ENCODE results near the gene PTMS.

Gene PTMS

GRCh38 chr12:6770600-6770999, 4.4 kb downstream of the PTMS start:
- no peak for DNase-seq (ENCODE audit: extremely low spot score, insufficient read length, low read depth)
- no peak for FAIRE-seq

DNA sequence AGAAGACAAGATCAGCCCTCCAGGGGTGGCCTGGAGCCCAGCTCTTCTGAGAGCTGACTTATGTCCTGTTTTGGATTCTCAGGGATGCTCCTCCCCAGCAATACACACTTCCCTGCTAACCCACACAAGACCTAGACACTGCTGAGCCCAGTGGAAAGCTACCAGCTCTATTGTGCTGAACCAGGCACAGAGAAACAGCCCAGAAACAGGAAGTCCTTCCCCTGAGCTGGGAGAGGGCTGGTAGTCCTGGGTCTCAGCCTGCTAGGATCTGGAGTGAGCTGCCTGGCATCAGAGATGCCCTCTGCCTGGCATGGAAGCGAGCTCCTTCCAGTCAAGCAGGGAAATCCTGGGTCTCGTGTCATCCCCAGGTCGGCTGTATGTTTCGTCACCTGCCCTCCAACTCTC, 4.9 kb downstream of the PTMS start:
- DNase-seq (ENCODE audit: extremely low spot score, insufficient read length, low read depth), result no peak
- no peak for FAIRE-seq

DNA sequence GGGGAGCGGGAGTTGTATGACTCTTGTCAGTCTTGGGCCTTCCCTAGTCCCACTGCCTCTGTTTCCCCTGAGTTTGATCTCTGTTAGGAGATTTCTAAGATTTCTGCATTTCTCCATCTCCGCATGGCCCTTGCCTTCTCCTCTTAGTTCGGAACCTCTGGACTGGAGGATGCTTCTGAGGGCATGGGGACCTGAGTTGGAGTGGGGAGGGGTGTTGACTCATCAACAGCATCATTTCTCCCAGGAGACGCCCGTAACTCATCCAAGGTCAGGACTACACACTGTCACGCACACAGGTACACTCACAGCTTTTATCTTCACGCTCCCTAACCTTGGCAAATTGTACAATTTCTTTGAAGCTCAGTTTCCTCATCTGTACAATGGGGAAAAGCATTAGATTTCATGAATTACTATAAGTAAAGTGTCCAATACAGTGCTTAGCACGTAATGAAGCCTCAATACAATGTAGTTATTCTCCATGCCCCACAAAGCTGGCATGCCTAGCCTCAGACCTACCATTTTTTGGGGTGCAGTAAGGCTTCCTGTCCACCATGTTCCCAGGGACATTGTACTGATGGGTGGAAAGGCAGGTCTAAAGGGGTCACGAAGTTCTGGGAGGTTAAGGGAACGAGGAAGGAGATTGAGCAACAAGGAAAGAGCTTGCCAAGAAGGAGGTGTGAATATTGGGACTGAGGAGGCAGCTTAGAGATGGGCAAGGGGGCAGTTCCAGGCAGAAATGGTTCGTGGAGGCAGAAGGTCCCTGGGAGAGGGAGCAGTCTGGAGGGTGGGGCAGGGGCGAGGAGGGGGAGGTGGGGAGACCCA, 5.6 kb downstream of the PTMS start:
- FAIRE-seq (no peak), DNase-seq (ENCODE audit: extremely low spot score, insufficient read length, low read depth) (no peak)

DNA sequence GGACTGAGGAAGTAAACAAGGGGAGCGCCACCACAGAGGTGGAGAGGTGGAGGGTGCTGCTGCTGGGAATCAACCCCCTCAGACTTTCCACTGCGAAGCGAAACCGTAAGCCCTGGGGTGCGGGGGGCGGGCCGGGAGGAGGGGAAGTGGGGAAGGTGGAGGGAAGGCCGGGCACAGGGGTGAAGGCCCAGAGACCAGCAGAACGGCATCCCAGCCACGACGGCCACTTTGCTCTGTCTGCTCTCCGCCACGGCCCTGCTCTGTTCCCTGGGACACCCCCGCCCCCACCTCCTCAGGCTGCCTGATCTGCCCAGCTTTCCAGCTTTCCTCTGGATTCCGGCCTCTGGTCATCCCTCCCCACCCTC, 6.2 kb downstream of the PTMS start, which contains the start of gene LAG3:
Gene LAG3 (plus strand): TSS at position 190 of the 365 bp plus-strand sequence. CDS start 333 bp downstream, outside the sequence.
- FAIRE-seq, result peak; percentile 65
- no peak for DNase-seq (ENCODE audit: extremely low spot score, insufficient read length, low read depth)

DNA sequence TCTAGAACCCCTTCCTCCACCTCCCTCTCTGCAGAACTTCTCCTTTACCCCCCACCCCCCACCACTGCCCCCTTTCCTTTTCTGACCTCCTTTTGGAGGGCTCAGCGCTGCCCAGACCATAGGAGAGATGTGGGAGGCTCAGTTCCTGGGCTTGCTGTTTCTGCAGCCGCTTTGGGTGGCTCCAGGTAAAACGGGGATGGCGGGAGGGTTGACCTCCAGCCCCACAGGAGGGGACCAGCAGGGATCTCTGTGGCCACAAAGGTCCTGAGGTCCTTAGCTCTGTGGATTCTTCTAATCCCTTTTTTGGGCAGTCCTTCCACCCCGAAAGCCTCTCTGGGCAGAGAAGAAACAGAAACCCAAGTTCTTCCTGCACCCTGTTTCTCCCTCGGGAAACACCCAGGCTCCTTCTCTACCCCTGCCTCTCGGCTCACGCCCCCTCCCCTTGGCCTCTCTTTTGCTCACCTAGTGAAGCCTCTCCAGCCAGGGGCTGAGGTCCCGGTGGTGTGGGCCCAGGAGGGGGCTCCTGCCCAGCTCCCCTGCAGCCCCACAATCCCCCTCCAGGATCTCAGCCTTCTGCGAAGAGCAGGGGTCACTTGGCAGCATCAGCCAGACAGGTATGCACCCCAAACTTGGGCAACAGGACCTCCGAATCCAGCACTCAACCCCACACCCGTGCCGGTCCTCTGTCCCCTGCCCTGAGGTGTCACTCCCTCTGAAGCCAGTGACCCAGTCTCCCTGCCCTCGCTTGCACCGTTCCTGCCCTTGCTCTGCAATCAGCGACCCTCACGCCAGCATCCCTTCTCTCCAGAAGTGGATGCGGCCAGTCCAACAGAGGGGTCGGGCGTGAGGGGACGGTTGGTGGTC, 6.8 kb downstream of the PTMS start:
- FAIRE-seq (peak; percentile 72), DNase-seq (ENCODE audit: extremely low spot score, insufficient read length, low read depth) (no peak)

DNA sequence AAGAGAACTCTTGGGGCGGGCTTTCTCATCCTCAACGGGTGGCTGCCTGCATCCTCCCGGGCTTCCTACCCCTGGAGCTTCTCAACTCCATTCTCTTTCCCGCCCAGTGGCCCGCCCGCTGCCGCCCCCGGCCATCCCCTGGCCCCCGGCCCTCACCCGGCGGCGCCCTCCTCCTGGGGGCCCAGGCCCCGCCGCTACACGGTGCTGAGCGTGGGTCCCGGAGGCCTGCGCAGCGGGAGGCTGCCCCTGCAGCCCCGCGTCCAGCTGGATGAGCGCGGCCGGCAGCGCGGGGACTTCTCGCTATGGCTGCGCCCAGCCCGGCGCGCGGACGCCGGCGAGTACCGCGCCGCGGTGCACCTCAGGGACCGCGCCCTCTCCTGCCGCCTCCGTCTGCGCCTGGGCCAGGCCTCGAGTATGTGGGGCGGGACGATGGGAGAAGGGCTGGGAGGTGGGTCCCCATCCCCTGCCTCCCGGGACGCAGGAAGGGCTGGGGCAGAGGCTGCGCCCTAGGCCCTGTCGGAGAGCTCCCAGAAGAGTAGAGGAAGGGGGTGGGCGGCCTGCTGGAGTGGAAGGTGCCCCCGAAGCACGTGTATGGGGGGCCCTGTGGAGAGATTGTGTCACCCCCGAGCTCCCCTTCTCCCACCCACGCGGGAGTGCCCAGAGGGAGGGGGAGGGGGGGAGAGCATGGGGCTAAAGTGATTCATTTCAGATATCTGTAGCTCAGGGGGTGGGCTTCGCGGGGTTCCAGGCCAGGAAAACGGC, 7.6 kb downstream of the PTMS start:
- DNase-seq (ENCODE audit: extremely low spot score, insufficient read length, low read depth), result no peak
- peak; percentile 52 for FAIRE-seq

DNA sequence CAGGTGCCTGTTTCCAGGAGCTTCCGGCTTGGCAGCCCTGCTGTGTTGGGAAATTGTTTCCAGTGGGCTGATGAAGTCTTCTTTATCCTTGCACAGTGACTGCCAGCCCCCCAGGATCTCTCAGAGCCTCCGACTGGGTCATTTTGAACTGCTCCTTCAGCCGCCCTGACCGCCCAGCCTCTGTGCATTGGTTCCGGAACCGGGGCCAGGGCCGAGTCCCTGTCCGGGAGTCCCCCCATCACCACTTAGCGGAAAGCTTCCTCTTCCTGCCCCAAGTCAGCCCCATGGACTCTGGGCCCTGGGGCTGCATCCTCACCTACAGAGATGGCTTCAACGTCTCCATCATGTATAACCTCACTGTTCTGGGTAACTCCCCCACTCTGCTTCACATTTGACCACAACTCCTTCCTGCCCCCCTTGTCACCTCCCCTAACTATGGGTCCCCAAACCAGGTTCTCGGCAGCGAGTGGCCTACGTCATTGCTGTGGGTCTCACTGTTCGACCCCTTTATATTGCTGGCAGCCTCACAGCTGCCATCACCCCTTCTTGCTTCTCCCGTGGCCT, 8.4 kb downstream of the PTMS start:
- DNase-seq (ENCODE audit: extremely low spot score, insufficient read length, low read depth), result no peak
- FAIRE-seq, result peak; percentile 21

DNA sequence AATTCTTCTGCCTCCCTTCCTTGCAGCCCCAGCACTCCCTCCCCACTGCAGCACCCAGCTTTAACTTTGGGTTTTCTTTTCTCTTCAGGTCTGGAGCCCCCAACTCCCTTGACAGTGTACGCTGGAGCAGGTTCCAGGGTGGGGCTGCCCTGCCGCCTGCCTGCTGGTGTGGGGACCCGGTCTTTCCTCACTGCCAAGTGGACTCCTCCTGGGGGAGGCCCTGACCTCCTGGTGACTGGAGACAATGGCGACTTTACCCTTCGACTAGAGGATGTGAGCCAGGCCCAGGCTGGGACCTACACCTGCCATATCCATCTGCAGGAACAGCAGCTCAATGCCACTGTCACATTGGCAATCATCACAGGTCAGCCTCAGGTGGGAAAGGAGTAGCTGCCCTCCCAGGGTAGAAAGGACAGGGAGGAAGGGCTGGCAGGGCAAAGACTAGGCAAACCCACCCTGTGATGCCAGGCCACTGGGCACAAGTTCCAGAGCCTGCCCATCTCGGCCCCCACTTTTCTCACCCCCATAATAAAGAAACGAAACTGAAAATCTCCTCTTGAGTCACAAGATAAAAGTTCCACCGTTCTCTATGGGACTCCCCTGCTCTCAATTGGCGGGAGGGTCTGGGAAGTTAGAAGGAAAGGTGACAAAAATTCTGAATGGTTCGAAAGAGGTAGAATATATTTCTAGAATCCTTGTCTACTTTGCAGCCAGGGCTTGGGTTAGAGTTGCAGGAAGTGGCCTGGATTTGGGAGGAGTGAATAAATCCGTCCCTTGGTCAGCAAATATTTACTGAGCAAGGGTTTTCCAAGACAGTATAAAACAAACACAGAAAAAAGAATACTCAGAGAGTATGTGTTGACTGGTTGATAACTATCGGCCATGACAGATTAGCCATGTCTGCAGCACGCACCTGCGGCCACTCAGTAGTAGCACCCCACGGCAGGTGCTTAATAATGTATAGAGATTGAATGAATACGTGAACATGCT, 9.3 kb downstream of the PTMS start:
- DNase-seq (ENCODE audit: extremely low spot score, insufficient read length, low read depth), result no peak
- peak; percentile 63 for FAIRE-seq

- no peak for DNase-seq (ENCODE audit: extremely low spot score, insufficient read length, low read depth)
- FAIRE-seq, result no peak
Observed at GRCh38 chr12:6777386-6777785, 11.2 kb downstream of the PTMS start.

GRCh38 chr12:6778217-6778573, 12.0 kb downstream of the PTMS start:
- FAIRE-seq (peak; percentile 5), DNase-seq (ENCODE audit: extremely low spot score, insufficient read length, low read depth) (no peak)

DNA sequence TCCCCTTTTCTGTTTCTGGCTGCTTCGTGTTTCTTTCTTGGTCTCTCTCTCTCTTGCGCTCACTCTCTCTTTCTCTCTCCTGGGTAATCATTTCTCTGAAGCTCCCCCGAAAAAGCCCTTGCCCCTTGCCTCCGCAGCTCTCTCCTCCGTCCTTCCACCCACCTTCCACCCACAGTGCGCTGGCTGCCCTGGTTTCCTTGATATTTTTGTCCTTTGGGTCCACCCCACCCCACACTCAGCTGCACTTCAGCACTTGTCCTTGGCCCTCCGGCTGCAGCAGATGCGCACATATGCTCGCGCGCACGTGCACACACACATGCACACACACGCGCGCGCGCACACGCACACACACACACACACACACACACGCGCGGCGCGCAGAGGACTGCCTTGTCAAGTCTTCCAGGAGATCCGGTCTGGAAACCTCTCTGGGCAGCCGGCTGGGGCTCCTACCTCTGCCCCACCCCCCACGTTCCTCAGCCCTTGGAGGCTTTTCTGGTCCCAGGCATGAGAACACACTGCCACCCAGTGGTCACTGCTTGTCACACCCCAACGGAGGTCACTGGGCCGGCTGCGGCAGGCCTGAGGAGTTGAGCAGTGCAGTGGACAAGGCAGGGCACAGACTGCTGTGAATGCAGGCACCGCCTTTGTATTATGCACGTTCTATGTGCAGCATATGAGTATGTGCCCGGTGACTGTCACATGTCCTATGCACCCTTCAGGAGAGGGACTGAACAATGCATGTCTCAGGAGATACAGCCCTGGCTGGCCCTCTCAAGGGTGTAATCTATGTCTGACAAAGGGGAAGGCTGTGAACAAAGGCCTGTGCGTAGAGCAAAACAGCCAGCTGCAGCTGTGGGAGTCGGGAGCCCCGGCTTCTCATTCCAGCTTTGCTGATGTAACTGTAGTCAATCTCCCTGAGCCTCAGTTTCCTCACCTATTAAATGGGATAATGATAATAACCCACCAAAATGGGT, 12.7 kb downstream of the PTMS start:
- DNase-seq (ENCODE audit: extremely low spot score, insufficient read length, low read depth) (no peak), FAIRE-seq (peak; percentile 95)

DNA sequence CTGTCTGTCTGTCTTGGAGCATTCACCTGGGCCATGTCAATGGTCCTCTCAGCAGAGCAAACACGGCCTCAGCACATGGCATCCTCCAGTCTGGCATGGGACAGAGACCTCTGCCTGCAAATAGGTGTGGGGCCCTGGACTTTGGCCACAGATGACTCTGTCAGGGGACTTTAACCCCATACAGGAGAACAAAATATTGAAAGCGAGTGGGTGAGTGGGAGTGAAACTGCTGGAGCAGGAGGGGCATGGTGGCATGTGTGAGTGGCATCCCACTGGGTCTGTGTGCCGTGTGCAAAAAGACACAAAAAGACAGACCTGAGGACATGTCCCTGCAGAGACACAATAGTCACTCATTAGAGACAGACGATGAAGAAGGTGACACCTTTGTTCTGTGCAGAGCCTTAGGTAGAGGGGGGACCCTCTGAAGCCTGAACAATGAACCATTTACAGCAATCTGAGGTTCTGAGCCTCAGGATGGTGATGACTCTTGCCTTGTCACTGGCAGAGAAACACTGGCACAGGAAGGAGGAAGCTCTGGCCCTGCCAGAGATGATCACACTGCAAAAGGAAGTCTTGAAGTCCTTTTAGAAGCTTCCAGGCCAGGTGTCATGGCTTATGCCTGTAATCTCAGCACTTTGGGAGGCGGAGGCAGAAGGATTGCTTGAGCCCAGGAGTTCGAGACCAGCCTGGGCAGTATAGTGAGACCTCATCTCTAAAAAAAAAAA, 13.7 kb downstream of the PTMS start:
- DNase-seq (ENCODE audit: extremely low spot score, insufficient read length, low read depth) (no peak), FAIRE-seq (no peak)

DNA sequence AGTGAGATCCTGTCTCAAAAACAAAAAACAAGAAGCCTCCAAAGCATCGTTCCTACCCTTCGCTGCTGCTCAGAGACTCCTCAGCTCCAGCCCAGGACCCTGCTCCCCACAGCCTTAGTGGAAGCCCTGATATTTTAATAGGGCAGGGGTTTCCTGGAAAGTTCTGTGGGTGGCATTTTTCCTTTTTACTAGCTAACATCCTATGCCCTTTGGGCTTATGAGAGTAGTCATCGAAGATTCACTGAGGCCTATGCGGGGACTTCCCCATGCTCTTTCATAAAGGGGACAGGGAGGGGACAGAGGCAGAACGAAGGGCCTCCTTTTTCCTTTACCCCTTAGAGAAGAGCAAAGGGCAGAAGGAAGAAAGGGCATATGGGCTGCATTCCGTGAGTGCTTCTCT, 14.4 kb downstream of the PTMS start:
- DNase-seq (ENCODE audit: extremely low spot score, insufficient read length, low read depth), result no peak
- FAIRE-seq, result no peak

DNA sequence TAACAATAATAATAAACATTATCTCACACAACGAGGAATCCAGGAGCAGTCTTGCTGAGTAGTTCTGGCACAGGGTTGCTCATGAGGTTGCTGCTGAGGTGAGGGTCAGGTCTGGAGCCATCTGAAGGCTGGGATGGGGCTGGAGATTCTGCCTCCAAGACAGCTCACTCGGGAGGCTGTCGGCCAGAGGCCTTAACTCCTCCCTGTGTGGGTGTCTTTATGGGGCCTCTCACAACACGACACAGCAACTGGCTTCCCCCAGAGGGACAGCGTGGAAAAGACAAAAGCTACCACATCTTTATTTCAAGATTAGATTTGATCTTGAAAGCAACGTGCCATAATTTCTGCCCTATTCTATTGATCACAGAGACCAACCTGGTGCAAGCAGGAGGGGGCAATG, 16.0 kb downstream of the PTMS start:
- no peak for FAIRE-seq
- DNase-seq (ENCODE audit: extremely low spot score, insufficient read length, low read depth), result no peak

- DNase-seq (ENCODE audit: extremely low spot score, insufficient read length, low read depth), result no peak
- FAIRE-seq, result no peak
Observed at GRCh38 chr12:6782850-6783566, 16.8 kb downstream of the PTMS start.

DNA sequence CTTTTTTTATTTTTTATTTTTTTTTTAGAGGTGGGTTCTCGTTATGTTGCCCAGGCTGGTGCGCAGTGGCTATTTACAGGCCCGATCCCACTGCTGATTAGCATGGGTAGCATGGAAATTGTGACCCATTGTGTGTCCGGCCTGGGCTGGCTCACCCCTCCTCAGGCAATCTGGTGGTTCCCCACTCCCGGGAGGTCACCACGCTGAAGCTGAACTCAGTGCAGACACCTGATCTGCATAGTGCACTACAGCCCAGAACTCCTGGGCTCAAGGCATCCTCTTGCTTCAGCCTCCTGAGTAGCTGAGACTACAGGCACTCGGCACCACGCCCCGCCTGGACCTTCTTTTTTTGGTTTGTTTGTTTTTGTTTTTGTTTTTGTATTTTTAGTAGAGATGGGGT, 17.7 kb downstream of the PTMS start:
- DNase-seq (ENCODE audit: extremely low spot score, insufficient read length, low read depth) (no peak), FAIRE-seq (no peak)

- FAIRE-seq (no peak), DNase-seq (ENCODE audit: extremely low spot score, insufficient read length, low read depth) (no peak)
Observed at GRCh38 chr12:6784296-6784695, 18.1 kb downstream of the PTMS start.
